ENCODE measurements around the gene PITPNM3. TPM values are rescaled to one million over a fixed set of nuclear protein-coding genes. Genes with fewer than 3 reads are reported as not detected.
"Not testable (repeated sequence)": the region's sequence is repeated elsewhere in the genome, so short reads cannot be mapped to it uniquely, and the experiment has no call there.

PITPNM3 gene
- total and polyA plus RNA-seq, 2 donors (not counting 1 experiment from before 2014, with no cell fraction given): 0.99 to 1.1 TPM

- no peak for DNase-seq (ENCODE audit: low read depth in 2 of 2)
- H3K4me3 ChIP-seq (replicated peaks in 1 of 4; ENCODE audit: control extremely low read depth in 1 of 4, insufficient read depth in 1 of 4, low read depth in 3 of 4, low read length in 4 of 4): no peak overlapping the region
- TF ChIP-seq CTCF (conservative IDR thresholded peaks at IDR 0.05 in 1 of 2, IDR thresholded peaks at IDR 0.05 in 1 of 2; ENCODE audit: low read depth in 1 of 2, low read length in 2 of 2) (no peak), EZH2 (IDR thresholded peaks at IDR 0.05; ENCODE audit: low read length, missing control alignments) (no peak)
- no peaks in the 10 kb centered on the region for H3K79me2 ChIP-seq (ENCODE audit: control insufficient read depth, insufficient read depth, low read length)
- no peak overlapping the region for H3K27ac ChIP-seq (ENCODE audit: insufficient read depth, low read length)
- no peak overlapping the region for H3K9ac ChIP-seq (ENCODE audit: insufficient read depth, low read length)
- H3K9me3 ChIP-seq (ENCODE audit: control insufficient read depth, insufficient read depth, low read depth, low read length): no peaks in the 10 kb centered on the region
- H4K20me1 ChIP-seq (ENCODE audit: control insufficient read depth, extremely low read depth, insufficient read depth, low read length): no peaks in the 10 kb centered on the region
- peaks cover 2% of the 10 kb centered on the region for H3K36me3 ChIP-seq (ENCODE audit: control insufficient read depth, insufficient read depth, low read length)
- H3K4me1 ChIP-seq (ENCODE audit: control insufficient read depth, extremely low read depth, insufficient read depth, low read length): peaks cover 2% of the 10 kb centered on the region
- H2AFZ ChIP-seq (ENCODE audit: low read length): no peak overlapping the region
- no peaks in the 10 kb centered on the region for H3K27me3 ChIP-seq (ENCODE audit: control insufficient read depth, insufficient read depth, low read length)
- H3K4me2 ChIP-seq (ENCODE audit: extremely low read depth, insufficient read depth, low read length): no peak overlapping the region
These were observed 40.6 kb upstream of the PITPNM3 start for GRCh38 chr17:6596941-6597340.

- no peak for TF ChIP-seq CTCF (conservative IDR thresholded peaks at IDR 0.05 in 1 of 2, IDR thresholded peaks at IDR 0.05 in 1 of 2; ENCODE audit: low read depth in 1 of 2, low read length in 2 of 2)
- no peak for TF ChIP-seq EZH2 (IDR thresholded peaks at IDR 0.05; ENCODE audit: low read length, missing control alignments)
- no peaks in the 10 kb centered on the region for H3K27me3 ChIP-seq (ENCODE audit: control insufficient read depth, insufficient read depth, low read length)
- H3K4me1 ChIP-seq (ENCODE audit: control insufficient read depth, extremely low read depth, insufficient read depth, low read length): peaks cover 5% of the 10 kb centered on the region
- H3K9me3 ChIP-seq (ENCODE audit: control insufficient read depth, insufficient read depth, low read depth, low read length): no peaks in the 10 kb centered on the region
- H3K9ac ChIP-seq (ENCODE audit: insufficient read depth, low read length): no peak overlapping the region
- H3K79me2 ChIP-seq (ENCODE audit: control insufficient read depth, insufficient read depth, low read length): no peaks in the 10 kb centered on the region
- H3K4me2 ChIP-seq (ENCODE audit: extremely low read depth, insufficient read depth, low read length): no peak overlapping the region
- H3K4me3 ChIP-seq (replicated peaks in 1 of 4; ENCODE audit: control extremely low read depth in 1 of 4, insufficient read depth in 1 of 4, low read depth in 3 of 4, low read length in 4 of 4): no peak overlapping the region
- no peak overlapping the region for H3K27ac ChIP-seq (ENCODE audit: insufficient read depth, low read length)
- no peak for DNase-seq (ENCODE audit: low read depth in 2 of 2)
- no peaks in the 10 kb centered on the region for H4K20me1 ChIP-seq (ENCODE audit: control insufficient read depth, extremely low read depth, insufficient read depth, low read length)
- H2AFZ ChIP-seq (ENCODE audit: low read length): no peak overlapping the region
- H3K36me3 ChIP-seq (ENCODE audit: control insufficient read depth, insufficient read depth, low read length): peaks cover 3% of the 10 kb centered on the region
These were observed 40.2 kb upstream of the PITPNM3 start for GRCh38 chr17:6596511-6596910.

- no peak for TF ChIP-seq CTCF (conservative IDR thresholded peaks at IDR 0.05 in 1 of 2, IDR thresholded peaks at IDR 0.05 in 1 of 2; ENCODE audit: low read depth in 1 of 2, low read length in 2 of 2)
- no peak for TF ChIP-seq EZH2 (IDR thresholded peaks at IDR 0.05; ENCODE audit: low read length, missing control alignments)
- Histone ChIP-seq H3K27ac (ENCODE audit: insufficient read depth, low read length) (no peak overlapping the region), H3K4me3 (replicated peaks in 1 of 4; ENCODE audit: control extremely low read depth in 1 of 4, insufficient read depth in 1 of 4, low read depth in 3 of 4, low read length in 4 of 4) (no peak overlapping the region), H3K79me2 (ENCODE audit: control insufficient read depth, insufficient read depth, low read length) (no peaks in the 10 kb centered on the region), H3K4me1 (ENCODE audit: control insufficient read depth, extremely low read depth, insufficient read depth, low read length) (peaks cover 7% of the 10 kb centered on the region), H2AFZ (ENCODE audit: low read length) (no peak overlapping the region), H3K9me3 (ENCODE audit: control insufficient read depth, insufficient read depth, low read depth, low read length) (no peaks in the 10 kb centered on the region), H3K36me3 (ENCODE audit: control insufficient read depth, insufficient read depth, low read length) (peaks cover 3% of the 10 kb centered on the region), H3K9ac (ENCODE audit: insufficient read depth, low read length) (no peak overlapping the region), H4K20me1 (ENCODE audit: control insufficient read depth, extremely low read depth, insufficient read depth, low read length) (no peaks in the 10 kb centered on the region), H3K4me2 (ENCODE audit: extremely low read depth, insufficient read depth, low read length) (no peak overlapping the region), H3K27me3 (ENCODE audit: control insufficient read depth, insufficient read depth, low read length) (no peaks in the 10 kb centered on the region)
- DNase-seq (ENCODE audit: low read depth in 2 of 2): no peak
These were observed 39.7 kb upstream of the PITPNM3 start for GRCh38 chr17:6596081-6596480.

GRCh38 chr17:6593371-6593770 is 37.0 kb upstream of the PITPNM3 start:
- not testable (repeated sequence) for H3K79me2 ChIP-seq (ENCODE audit: control insufficient read depth, insufficient read depth, low read length); H3K4me3 ChIP-seq (replicated peaks in 1 of 4; ENCODE audit: control extremely low read depth in 1 of 4, insufficient read depth in 1 of 4, low read depth in 3 of 4, low read length in 4 of 4); H3K4me1 ChIP-seq (ENCODE audit: control insufficient read depth, extremely low read depth, insufficient read depth, low read length); H3K27ac ChIP-seq (ENCODE audit: insufficient read depth, low read length); H4K20me1 ChIP-seq (ENCODE audit: control insufficient read depth, extremely low read depth, insufficient read depth, low read length); H3K27me3 ChIP-seq (ENCODE audit: control insufficient read depth, insufficient read depth, low read length); H3K9ac ChIP-seq (ENCODE audit: insufficient read depth, low read length); H2AFZ ChIP-seq (ENCODE audit: low read length); H3K9me3 ChIP-seq (ENCODE audit: control insufficient read depth, insufficient read depth, low read depth, low read length); H3K36me3 ChIP-seq (ENCODE audit: control insufficient read depth, insufficient read depth, low read length); DNase-seq (ENCODE audit: low read depth in 2 of 2); H3K4me2 ChIP-seq (ENCODE audit: extremely low read depth, insufficient read depth, low read length)

Data from fibroblast of lung (primary cell).